ENCODE measurements around the gene TJP2. TPM values are rescaled to one million over a fixed set of nuclear protein-coding genes. Genes with fewer than 3 reads are reported as not detected.

Gene TJP2
- total RNA-seq, 4 donors from 2014 or later: 114 to 221 (median 156) TPM

- TF ChIP-seq CTCF (IDR thresholded peaks at IDR 0.05): no peak
- no peak for DNase-seq (ENCODE audit: low spot score)
- ATAC-seq (ENCODE audit: low FRiP score): no peak
These were observed 33.4 kb downstream of the TJP2 start for GRCh38 chr9:69207503-69207902.

GRCh38 chr9:69211424-69212036 lies 37.5 kb downstream of the TJP2 start:
- DNase-seq (ENCODE audit: low spot score) (no peak), ATAC-seq (ENCODE audit: low FRiP score) (no peak)
- no peak for TF ChIP-seq CTCF (IDR thresholded peaks at IDR 0.05)

- ATAC-seq (ENCODE audit: low FRiP score): no peak
These were observed 39.6 kb downstream of the TJP2 start for GRCh38 chr9:69213647-69214046.

GRCh38 chr9:69214939-69215338 lies 40.9 kb downstream of the TJP2 start:
- DNase-seq (ENCODE audit: low spot score) (no peak), ATAC-seq (ENCODE audit: low FRiP score) (no peak)
- TF ChIP-seq CTCF (IDR thresholded peaks at IDR 0.05): no peak

More at GRCh38 chr9:69213647-69214046, 39.6 kb downstream of the TJP2 start:
- TF ChIP-seq CTCF (IDR thresholded peaks at IDR 0.05): no peak
- no peak for DNase-seq (ENCODE audit: low spot score)

- ATAC-seq (ENCODE audit: low FRiP score): no peak
These were observed 41.9 kb downstream of the TJP2 start for GRCh38 chr9:69215774-69216485.

GRCh38 chr9:69218166-69218565 lies 44.1 kb downstream of the TJP2 start:
- no peak for TF ChIP-seq CTCF (IDR thresholded peaks at IDR 0.05)
- no peak for ATAC-seq (ENCODE audit: low FRiP score)
- DNase-seq (ENCODE audit: low spot score): no peak

More at GRCh38 chr9:69215774-69216485, 41.9 kb downstream of the TJP2 start:
- TF ChIP-seq CTCF (IDR thresholded peaks at IDR 0.05): no peak
- DNase-seq (ENCODE audit: low spot score): no peak

- ATAC-seq (ENCODE audit: low FRiP score): no peak
- DNase-seq (ENCODE audit: low spot score): no peak
- TF ChIP-seq CTCF (IDR thresholded peaks at IDR 0.05): no peak
These were observed 47.0 kb downstream of the TJP2 start for GRCh38 chr9:69221036-69221435.

Measured in omental fat pad (tissue), 4 donors.